22Rv1 (cell line): ENCODE measurements around the gene PARD6G.

ENCODE experiments used
- CTCF ChIP-seq: fragments of 450-650 bp; IDR thresholded peaks from 2 replicates; pipeline ENCODE4 v1.5.1; 2017; ENCODE audit warnings: mild to moderate bottlenecking
- ZFX ChIP-seq: fragments of 450-650 bp; IDR thresholded peaks from 2 replicates; pipeline ENCODE4 v1.6.1; 2017; ENCODE audit warnings: antibody characterized with exemption, borderline replicate concordance

GRCh38 chr18:80179857-80180558 lies 67.3 kb downstream of the PARD6G start:
- no peak for TF ChIP-seq CTCF
- TF ChIP-seq ZFX = no peak
